ENCODE results near the gene LIME1.

DNA sequence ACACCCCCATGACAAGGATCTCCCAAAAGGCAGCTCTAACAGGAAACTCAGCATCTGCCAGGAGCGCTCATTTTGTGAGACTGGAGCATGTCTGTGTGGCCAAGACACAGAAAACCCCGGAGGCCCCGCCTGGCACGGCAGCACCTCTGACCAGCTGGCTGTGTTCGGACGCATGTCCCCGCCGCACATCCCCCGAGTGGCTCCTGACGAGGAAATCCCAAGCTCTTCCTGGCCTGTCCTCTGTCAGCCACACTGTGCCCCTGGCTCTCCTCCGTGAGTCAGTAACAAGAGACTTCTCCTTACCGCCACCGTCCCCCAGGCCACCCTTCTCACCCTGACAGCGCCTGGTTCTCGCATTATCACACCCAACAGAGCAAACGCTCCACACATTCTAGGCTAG lies 17.5 kb downstream of the LIME1 start:
- TF ChIP-seq POLR2A (IDR thresholded peaks at IDR 0.05), result no peak
- TF ChIP-seq, protein P1, sequence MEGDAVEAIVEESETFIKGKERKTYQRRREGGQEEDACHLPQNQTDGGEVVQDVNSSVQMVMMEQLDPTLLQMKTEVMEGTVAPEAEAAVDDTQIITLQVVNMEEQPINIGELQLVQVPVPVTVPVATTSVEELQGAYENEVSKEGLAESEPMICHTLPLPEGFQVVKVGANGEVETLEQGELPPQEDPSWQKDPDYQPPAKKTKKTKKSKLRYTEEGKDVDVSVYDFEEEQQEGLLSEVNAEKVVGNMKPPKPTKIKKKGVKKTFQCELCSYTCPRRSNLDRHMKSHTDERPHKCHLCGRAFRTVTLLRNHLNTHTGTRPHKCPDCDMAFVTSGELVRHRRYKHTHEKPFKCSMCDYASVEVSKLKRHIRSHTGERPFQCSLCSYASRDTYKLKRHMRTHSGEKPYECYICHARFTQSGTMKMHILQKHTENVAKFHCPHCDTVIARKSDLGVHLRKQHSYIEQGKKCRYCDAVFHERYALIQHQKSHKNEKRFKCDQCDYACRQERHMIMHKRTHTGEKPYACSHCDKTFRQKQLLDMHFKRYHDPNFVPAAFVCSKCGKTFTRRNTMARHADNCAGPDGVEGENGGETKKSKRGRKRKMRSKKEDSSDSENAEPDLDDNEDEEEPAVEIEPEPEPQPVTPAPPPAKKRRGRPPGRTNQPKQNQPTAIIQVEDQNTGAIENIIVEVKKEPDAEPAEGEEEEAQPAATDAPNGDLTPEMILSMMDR (IDR thresholded peaks at IDR 0.05), result no peak
